IPS-11a (cell line): ENCODE data around the gene CCL5.

Experiments used
- H3K4me3 ChIP-seq: one replicate; pipeline ENCODE4 v1.5.1; 2013; ENCODE audit warnings: low read depth, low read length, control low read depth

Gene CCL5

GRCh38 chr17:35868737-35869136, 11.4 kb downstream of the CCL5 start, which contains the start of gene HEATR9:
Gene HEATR9, minus strand, starts transcription at chr17:35868891. Its CDS starts 149 bp downstream, at chr17:35868742.
- no peak within 1 kb of the TSS for H3K4me3 ChIP-seq

- H3K4me3 ChIP-seq, result no peak overlapping the region
Measured at GRCh38 chr17:35867574-35867973, 12.6 kb downstream of the CCL5 start.

DNA sequence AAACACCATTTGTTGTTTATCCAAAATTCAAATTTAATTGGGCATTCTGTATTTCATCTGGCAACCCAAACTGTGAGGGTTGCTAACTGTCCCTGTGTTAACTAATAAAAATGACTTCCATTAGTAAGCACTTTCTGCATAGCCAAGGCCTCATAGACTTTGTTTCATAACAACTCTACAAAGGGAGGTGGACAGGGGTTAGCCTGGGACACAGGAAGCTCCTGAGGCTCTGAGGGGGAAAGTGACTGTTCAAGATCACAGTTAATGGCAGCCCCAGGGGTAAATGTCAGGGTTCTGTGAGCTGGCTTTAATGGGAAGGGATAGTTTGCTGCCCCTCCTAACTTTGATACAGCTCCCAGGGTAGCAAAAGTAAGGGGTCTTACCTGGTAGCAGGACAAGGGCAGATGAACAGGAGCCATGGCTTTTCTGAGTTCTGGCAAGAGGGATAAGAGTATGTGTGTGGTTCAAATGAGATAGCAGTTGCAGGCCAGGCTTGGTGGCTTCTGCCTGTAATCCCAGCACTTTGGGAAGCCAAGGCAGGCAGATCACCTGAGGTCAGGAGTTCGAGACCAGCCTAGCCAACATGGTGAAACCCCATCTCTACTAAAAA, 13.7 kb downstream of the CCL5 start:
- H3K4me3 ChIP-seq, result no peak overlapping the region

GRCh38 chr17:35865412-35866340, 14.5 kb downstream of the CCL5 start:
- H3K4me3 ChIP-seq, result no peak overlapping the region

GRCh38 chr17:35864853-35865252, 15.3 kb downstream of the CCL5 start:
- no peak overlapping the region for H3K4me3 ChIP-seq

DNA sequence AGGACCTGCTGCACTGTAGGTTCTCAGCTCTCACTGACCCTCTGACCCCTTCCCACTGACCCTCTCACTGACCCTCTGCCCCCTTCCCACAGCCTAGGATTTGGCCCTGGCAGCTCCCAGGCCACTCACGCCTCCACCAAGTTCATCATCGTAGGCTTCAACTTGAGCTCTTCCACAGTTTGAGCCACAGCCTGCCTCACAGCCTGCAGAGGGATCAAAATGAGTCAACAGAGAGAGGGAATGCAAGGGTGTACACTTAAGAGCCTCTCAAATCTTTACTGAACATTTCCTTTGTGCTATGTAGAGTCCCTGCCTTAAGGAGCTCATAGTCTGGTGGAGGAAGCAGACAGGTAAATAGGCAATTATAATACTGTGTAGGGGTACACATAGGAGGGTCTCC, 23.6 kb downstream of the CCL5 start:
- no peak overlapping the region for H3K4me3 ChIP-seq

DNA sequence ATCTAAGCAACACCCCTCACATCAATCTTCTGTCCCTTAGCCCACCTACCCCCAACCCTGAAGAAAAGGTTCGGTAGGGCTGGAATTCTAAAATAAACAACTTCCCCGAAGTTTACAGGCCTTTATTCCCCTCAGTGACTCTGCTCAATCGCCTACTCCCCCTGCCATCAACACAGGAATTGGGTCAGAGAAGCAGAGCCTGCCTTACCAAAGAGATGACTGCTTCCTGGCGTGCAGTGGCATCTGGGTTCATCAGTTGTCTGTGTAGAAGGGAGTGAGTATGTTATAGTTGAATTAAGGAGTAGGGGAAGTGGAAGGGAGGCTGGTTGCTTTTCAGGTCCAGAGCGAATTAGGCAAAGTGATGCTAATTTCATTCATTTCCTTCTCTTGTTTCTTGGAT, 24.2 kb downstream of the CCL5 start:
- H3K4me3 ChIP-seq, result no peak overlapping the region

- no peak overlapping the region for H3K4me3 ChIP-seq
Measured at GRCh38 chr17:35849469-35850348, 30.5 kb downstream of the CCL5 start.

- no peak overlapping the region for H3K4me3 ChIP-seq
Measured at GRCh38 chr17:35847633-35848373, 32.4 kb downstream of the CCL5 start.

DNA sequence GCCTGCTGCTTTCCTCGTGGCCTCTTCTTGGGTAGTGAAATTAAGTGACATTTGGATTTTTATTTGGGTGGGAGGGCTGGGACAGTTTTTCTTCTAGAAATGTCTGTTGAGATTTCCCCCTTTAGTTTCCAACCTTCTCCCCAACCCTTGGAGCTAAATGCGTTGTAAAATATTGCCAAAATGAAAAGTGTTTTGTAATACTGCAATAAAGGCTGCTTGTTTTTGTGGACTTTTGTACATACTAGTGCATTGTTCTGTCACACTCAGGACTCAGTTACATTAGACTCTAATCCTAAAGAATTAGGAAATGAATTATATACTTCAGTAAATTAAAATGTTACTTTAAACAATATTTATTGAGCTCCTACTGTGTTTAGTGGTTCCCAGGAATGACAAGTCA, 33.2 kb downstream of the CCL5 start:
- H3K4me3 ChIP-seq, result no peak overlapping the region

DNA sequence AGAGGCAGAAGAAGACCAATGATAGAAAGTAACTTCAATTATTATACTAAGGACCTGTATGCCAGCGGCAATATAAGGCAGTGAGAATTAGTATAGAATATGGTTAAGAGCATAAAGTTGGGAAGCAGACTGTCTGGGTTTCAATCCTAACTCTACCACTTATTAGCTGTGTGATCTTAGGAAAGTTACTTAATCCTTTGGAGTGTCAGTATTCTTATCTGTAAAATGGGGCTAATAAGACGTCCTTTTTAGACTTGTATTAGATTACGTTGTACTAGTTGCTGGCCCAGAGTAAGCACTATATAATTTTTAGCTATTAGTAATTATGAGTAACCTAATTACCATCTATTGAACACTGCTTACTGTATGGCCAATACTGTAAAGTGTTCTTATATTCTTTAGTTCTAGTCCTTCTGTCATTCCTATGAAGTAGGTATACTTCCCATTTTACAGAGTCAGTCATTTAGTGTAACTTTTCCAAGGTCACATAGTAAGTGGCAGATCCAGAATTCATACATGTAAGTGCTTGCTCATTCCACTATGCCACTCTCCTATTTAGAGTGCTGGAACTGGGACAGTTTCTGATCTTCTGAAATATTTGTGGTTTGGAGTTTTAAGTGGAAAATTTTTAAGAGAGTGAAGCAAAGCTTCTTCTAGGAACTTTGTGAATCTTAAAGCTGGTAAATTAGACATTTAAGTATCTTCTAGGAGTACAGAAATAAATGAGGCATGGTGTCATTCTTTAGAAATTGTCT, 33.9 kb downstream of the CCL5 start:
- no peak overlapping the region for H3K4me3 ChIP-seq

- no peak overlapping the region for H3K4me3 ChIP-seq
Measured at GRCh38 chr17:35844547-35844946, 35.6 kb downstream of the CCL5 start.

DNA sequence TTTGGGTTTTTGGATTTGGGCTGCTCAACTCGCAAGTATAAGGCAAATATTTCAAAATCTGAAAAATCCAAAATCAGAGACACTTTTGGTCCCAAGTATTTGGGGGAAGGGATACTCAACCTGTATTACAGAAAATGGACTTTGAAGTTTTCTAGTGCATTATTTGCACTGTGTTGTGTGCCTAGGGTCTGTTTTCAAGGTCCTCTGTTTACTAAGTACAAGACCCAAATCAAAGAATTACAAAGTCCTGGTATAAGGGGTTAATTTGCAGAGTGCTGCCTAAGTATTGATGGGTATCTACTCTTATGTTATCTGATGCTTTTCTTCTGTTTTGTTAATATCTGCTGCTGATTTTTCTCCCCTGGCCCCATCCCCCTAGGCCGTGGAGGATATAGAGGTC, 36.5 kb downstream of the CCL5 start:
- H3K4me3 ChIP-seq, result no peak overlapping the region

- H3K4me3 ChIP-seq, result no peak overlapping the region
Measured at GRCh38 chr17:35842239-35842638, 37.9 kb downstream of the CCL5 start.

GRCh38 chr17:35841505-35841904, 38.7 kb downstream of the CCL5 start:
- H3K4me3 ChIP-seq, result no peak overlapping the region

DNA sequence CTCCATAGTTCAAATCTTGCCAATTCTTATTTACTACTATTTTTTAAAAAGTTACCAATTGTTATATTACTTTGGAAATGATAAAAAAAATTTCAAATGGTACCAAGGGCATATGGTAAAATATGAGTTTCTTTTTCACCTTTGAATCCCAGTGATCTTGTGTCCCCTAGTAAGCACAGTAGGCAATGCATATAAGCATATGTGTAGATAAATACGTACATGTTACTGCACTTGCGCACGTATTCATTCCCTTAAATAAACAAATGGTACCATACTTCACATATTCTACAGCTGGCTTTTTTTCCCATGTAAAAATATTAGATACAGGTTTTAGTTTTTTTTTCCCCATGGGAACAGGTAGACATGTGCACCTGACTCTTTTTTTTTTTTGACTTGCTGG, 39.1 kb downstream of the CCL5 start:
- H3K4me3 ChIP-seq, result no peak overlapping the region

DNA sequence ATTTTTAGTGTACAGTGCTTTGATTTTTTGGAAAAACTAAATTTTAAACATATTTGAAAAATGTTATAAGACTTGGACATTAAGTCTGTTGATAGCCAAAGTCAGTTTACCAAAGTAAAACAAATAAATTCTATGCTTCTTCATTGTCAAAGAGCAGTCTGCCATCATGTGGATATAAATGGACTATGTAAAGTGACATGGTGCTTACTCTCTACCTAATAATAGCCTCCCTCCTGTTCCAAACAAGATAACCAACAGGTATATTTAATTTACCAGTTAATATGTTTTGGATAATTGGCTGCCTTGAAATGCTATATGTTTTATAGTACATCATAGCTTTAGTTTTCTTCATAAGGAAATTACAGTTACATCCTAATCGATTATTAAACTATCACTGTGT, 55.0 kb downstream of the CCL5 start:
- H3K4me3 ChIP-seq, result no peak overlapping the region
